Parathyroid adenoma (tissue), 2 donors: ENCODE results near the gene IGF1R.

Experiments
- H2AFZ ChIP-seq: fragments of 300-600 bp; sonication (generic); one replicate; pipeline ENCODE4 v1.7.0; 2017; ENCODE audit warnings: antibody characterized with exemption, mild to moderate bottlenecking
- H3K27ac ChIP-seq: fragments of 300-600 bp; sonication (generic); one replicate; pipeline ENCODE4 v1.7.0; 2017
- H3K27me3 ChIP-seq: fragments of 300-600 bp; sonication (generic); one replicate; pipeline ENCODE4 v1.7.0; 2017; ENCODE audit warnings: low read length; ENCODE audit not compliant: control insufficient read depth, insufficient read depth
- H3K36me3 ChIP-seq: fragments of 300-600 bp; sonication (generic); one replicate; pipeline ENCODE4 v1.7.0; 2017; ENCODE audit warnings: low read length; ENCODE audit not compliant: control insufficient read depth, insufficient read depth
- H3K4me1 ChIP-seq: fragments of 300-600 bp; sonication (generic); one replicate; pipeline ENCODE4 v1.7.0; 2017; ENCODE audit warnings: control low read depth
- H3K4me2 ChIP-seq: fragments of 300-600 bp; sonication (generic); one replicate; pipeline ENCODE4 v1.7.0; 2017; ENCODE audit warnings: low read length
- H3K4me3 ChIP-seq: fragments of 300-600 bp; sonication (generic); one replicate; pipeline ENCODE4 v1.7.0; 2017; ENCODE audit warnings: low read depth, low read length
- H3K79me2 ChIP-seq: fragments of 300-600 bp; sonication (generic); one replicate; pipeline ENCODE4 v1.7.0; 2017; ENCODE audit warnings: control low read depth
- H3K9ac ChIP-seq: fragments of 300-600 bp; sonication (generic); one replicate; pipeline ENCODE4 v1.7.0; 2017; ENCODE audit warnings: mild to moderate bottlenecking
- H3K9me3 ChIP-seq: fragments of 300-600 bp; sonication (generic); one replicate; pipeline ENCODE4 v1.7.0; 2017; ENCODE audit warnings: low read length; ENCODE audit not compliant: control insufficient read depth
- TF ChIP-seq, protein P1 (sequence below): fragments of 300-600 bp; sonication (generic); IDR thresholded peaks from one replicate; pipeline ENCODE4 v1.7.0; 2017; ENCODE audit warnings: antibody characterized with exemption, mild to moderate bottlenecking
- donor health status: primary hyperparathyroidism.

Gene IGF1R

DNA sequence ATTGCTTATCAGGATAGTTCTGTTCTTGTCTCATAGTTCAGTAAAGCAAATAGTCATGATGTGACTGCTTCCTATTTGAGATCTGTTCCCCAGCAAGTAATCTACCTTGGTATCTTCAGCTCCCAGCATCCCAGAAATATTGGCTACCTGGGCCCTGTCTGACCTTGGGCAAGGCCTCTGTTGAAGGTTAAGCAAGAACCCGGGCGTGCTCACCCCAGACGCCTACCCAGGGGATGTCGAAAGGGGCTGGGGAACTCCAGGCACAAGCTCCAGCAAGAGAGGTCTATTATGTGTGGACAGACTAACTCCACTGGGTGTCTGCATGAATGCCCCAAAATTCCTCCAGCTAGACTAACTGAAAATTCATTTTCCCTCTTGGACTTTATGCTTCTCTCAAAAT lies 37.3 kb upstream of the IGF1R start:
- no peaks in the 10 kb centered on the region for H3K27me3 ChIP-seq
- TF ChIP-seq, protein P1, sequence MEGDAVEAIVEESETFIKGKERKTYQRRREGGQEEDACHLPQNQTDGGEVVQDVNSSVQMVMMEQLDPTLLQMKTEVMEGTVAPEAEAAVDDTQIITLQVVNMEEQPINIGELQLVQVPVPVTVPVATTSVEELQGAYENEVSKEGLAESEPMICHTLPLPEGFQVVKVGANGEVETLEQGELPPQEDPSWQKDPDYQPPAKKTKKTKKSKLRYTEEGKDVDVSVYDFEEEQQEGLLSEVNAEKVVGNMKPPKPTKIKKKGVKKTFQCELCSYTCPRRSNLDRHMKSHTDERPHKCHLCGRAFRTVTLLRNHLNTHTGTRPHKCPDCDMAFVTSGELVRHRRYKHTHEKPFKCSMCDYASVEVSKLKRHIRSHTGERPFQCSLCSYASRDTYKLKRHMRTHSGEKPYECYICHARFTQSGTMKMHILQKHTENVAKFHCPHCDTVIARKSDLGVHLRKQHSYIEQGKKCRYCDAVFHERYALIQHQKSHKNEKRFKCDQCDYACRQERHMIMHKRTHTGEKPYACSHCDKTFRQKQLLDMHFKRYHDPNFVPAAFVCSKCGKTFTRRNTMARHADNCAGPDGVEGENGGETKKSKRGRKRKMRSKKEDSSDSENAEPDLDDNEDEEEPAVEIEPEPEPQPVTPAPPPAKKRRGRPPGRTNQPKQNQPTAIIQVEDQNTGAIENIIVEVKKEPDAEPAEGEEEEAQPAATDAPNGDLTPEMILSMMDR = no peak
- no peaks in the 10 kb centered on the region for H3K4me1 ChIP-seq
- no peak overlapping the region for H3K9ac ChIP-seq
- H3K4me3 ChIP-seq = no peak overlapping the region
- no peak overlapping the region for H3K4me2 ChIP-seq
- no peak overlapping the region for H3K27ac ChIP-seq
- H2AFZ ChIP-seq = no peak overlapping the region
- H3K9me3 ChIP-seq = no peaks in the 10 kb centered on the region
- no peaks in the 10 kb centered on the region for H3K36me3 ChIP-seq
- no peaks in the 10 kb centered on the region for H3K79me2 ChIP-seq

DNA sequence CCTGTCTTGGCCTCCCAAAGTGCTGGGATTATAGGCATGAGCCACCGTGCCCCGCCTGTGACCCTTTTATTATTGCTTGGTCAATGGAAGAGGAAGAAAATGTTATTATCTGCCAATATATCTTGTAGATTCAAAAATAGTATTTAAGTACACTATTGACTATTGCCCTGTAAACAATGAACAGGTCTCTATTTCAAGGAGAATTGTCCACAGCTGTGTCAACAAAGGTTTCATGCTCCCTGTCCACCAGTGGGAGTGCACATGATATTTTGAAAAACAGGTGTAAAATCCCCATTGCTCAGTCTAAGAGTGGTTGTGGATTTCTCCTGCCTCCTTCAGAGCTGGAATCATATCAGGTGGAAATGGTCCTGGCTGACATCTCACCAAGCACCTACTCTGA lies 36.5 kb upstream of the IGF1R start:
- no peaks in the 10 kb centered on the region for H3K27me3 ChIP-seq
- H3K36me3 ChIP-seq = no peaks in the 10 kb centered on the region
- H3K79me2 ChIP-seq = no peaks in the 10 kb centered on the region
- no peak overlapping the region for H3K9ac ChIP-seq
- H3K9me3 ChIP-seq = no peaks in the 10 kb centered on the region
- H3K4me3 ChIP-seq = no peak overlapping the region
- TF ChIP-seq, protein P1 = no peak
- H3K4me1 ChIP-seq = no peaks in the 10 kb centered on the region
- no peak overlapping the region for H3K27ac ChIP-seq
- no peak overlapping the region for H3K4me2 ChIP-seq
- H2AFZ ChIP-seq = no peak overlapping the region

DNA sequence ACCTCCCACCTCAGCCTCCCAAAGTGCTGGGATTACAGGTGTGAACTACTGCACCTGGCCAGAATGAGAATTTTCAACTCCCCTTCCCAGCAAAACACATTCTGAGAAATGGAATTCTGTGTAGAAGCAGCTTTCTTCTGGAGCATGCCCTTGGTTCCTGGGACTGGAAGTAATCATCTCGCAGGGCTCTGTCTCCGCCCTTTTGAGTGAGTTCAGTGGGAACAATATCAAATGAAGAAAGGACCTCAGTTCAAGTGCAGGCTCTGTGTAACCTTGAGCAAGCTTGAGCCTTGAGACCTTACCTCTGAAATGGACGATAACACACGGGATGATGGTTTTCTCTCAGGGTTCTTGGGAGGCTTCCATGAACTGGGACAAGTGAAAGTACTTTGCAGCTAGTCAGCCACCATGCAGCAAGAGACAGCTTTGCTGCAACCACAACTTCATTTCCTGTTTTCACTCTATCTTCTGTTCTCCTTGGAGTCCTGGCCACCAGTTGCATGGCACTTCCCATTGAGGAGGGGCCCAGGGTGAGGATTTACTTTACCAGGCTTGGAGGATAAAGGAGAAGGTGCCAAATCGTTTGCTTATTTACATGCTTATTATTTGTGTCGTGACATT lies 35.7 kb upstream of the IGF1R start:
- Histone ChIP-seq H3K4me3 (no peak overlapping the region), H3K27ac (no peak overlapping the region), H3K27me3 (no peaks in the 10 kb centered on the region), H3K9ac (no peak overlapping the region), H3K4me1 (no peaks in the 10 kb centered on the region), H3K4me2 (no peak overlapping the region), H3K9me3 (no peaks in the 10 kb centered on the region), H3K79me2 (no peaks in the 10 kb centered on the region), H3K36me3 (no peaks in the 10 kb centered on the region), H2AFZ (no peak overlapping the region)
- TF ChIP-seq, protein P1 = no peak

DNA sequence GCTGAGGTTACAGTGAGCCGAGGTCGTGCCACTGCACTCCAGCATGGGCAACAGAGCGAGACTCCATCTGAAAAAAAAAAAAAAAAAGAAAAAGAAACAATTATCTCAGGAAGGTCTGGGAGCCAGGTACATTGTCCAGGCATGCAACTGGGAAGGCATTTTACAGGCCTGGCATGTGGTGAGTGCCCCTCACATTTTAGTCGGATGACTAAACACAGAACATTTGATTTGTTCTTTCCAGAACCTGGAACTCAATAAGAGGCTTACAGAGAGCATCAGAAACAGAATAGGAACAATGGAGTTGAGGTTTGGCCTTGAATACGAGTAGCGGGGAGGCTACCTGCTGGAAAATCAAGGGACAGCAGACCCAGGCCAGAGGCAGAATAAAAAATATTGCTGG lies 33.7 kb upstream of the IGF1R start:
- H3K4me1 ChIP-seq = no peaks in the 10 kb centered on the region
- no peaks in the 10 kb centered on the region for H3K9me3 ChIP-seq
- H3K27me3 ChIP-seq = no peaks in the 10 kb centered on the region
- H3K27ac ChIP-seq = no peak overlapping the region
- no peak overlapping the region for H3K9ac ChIP-seq
- H2AFZ ChIP-seq = no peak overlapping the region
- TF ChIP-seq, protein P1 = no peak
- H3K4me2 ChIP-seq = no peak overlapping the region
- no peaks in the 10 kb centered on the region for H3K36me3 ChIP-seq
- H3K4me3 ChIP-seq = no peak overlapping the region
- H3K79me2 ChIP-seq = no peaks in the 10 kb centered on the region

DNA sequence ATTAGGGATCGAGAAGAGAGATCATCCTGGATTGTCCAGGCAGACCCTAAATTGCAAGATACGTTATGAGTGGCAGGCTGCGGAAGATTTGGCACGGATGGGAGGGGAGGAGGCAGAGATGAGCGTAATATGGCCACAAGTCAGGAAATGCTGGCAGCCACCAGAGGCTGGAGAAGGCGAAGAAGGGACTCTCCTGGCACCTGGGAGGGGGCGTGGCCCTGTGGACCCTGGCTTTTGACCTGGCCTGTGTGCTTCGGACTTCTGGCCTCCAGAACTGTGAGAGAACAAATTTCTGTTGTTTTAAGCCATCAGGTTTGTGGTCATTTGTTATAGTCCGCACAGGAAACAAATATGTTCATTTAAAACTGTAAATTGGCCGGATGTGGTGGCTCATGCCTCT lies 31.9 kb upstream of the IGF1R start:
- Histone ChIP-seq H3K9me3 (no peaks in the 10 kb centered on the region), H3K4me3 (no peak overlapping the region), H3K36me3 (no peaks in the 10 kb centered on the region), H3K4me2 (no peak overlapping the region), H2AFZ (no peak overlapping the region), H3K4me1 (no peaks in the 10 kb centered on the region), H3K9ac (no peak overlapping the region), H3K27me3 (no peaks in the 10 kb centered on the region), H3K27ac (no peak overlapping the region), H3K79me2 (no peaks in the 10 kb centered on the region)
- TF ChIP-seq, protein P1 = no peak
